Measurements from ENCODE around the gene RAB3B. TPM values are rescaled to one million over a fixed set of nuclear protein-coding genes. Genes with fewer than 3 reads are reported as not detected.
A peak's percentile ranks its signal among the peaks of the same experiment; 100 is the strongest.
"Not testable (repeated sequence)": the region's sequence is repeated elsewhere in the genome, so short reads cannot be mapped to it uniquely, and the experiment has no call there.

Gene RAB3B
- total and polyA plus RNA-seq, 9 of the 15 experiments (the other 6 are each of a cell fraction or from before 2014, with no cell fraction given) = 0.07 to 0.47 (median 0.27) TPM

- TF ChIP-seq, protein P1, sequence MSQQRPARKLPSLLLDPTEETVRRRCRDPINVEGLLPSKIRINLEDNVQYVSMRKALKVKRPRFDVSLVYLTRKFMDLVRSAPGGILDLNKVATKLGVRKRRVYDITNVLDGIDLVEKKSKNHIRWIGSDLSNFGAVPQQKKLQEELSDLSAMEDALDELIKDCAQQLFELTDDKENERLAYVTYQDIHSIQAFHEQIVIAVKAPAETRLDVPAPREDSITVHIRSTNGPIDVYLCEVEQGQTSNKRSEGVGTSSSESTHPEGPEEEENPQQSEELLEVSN (IDR thresholded peaks at IDR 0.05; ENCODE audit: borderline replicate concordance in 1 of 2, extremely low read depth in 1 of 2, insufficient read depth in 1 of 2, insufficient read length in 1 of 2, low read depth in 1 of 2, low read length in 1 of 2, poor library complexity in 1 of 2, severe bottlenecking in 1 of 2) = peak in 1 of 2 experiments; percentile 14
- TF ChIP-seq, protein P2, sequence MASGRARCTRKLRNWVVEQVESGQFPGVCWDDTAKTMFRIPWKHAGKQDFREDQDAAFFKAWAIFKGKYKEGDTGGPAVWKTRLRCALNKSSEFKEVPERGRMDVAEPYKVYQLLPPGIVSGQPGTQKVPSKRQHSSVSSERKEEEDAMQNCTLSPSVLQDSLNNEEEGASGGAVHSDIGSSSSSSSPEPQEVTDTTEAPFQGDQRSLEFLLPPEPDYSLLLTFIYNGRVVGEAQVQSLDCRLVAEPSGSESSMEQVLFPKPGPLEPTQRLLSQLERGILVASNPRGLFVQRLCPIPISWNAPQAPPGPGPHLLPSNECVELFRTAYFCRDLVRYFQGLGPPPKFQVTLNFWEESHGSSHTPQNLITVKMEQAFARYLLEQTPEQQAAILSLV (tag; IDR thresholded peaks at IDR 0.05) = peak; percentile 59
- TF ChIP-seq MEF2D (tag; conservative IDR thresholded peaks at IDR 0.05; ENCODE audit: low read depth) (0 out of 2 replicates have a peak, but pooled peaks have one; percentile 47), DMBX1 (CRISPR knock-in tag; IDR thresholded peaks at IDR 0.05; ENCODE audit: borderline replicate concordance) (peak; percentile 86)
Measured at GRCh38 chr1:52006081-52006553, 15.6 kb upstream of the RAB3B start (continued).

DNA sequence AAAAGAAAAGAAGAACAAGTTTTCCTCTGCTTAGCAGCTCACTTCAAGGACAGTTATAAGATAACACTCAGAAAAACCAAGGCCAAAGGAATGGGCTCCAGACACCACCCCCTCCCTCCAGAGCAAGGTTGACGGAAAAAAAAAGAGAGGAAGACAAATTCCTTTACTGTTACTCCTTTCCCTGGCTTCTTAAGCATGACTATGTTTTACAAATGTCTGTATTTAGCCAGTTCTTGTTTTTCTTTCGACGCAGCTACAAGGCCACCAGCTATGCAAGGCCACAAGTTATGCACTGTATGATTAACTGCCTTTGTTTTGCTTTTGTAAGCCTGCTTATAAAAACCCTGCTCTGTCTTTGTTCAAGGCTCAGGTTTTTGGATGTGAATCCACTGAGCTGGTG lies 15.0 kb upstream of the RAB3B start:
- H4K20me1 ChIP-seq (replicated peaks; ENCODE audit: control insufficient read depth, insufficient read depth, low read length); H3K9me3 ChIP-seq (replicated peaks; ENCODE audit: control insufficient read depth, insufficient read depth, low read depth, low read length); H3K27me3 ChIP-seq (ENCODE audit: control insufficient read depth in 2 of 2, insufficient read depth in 2 of 2, low read length in 2 of 2); H3K79me2 ChIP-seq (ENCODE audit: control insufficient read depth, insufficient read depth, low read length); CTCF ChIA-PET (ENCODE audit: low intra/inter-chr PET ratio); H3K9ac ChIP-seq (ENCODE audit: insufficient read depth in 1 of 2, low read depth in 2 of 2, low read length in 2 of 2); H3K4me3 ChIP-seq; H3K36me3 ChIP-seq (ENCODE audit: control insufficient read depth, insufficient read depth, low read length); BruUV-seq (replicated peaks); in situ Hi-C loops (cut with MboI); DNase-seq (ENCODE audit: extremely low read depth in 1 of 4, low spot score in 3 of 4); FAIRE-seq; H3K9me1 ChIP-seq (ENCODE audit: control insufficient read depth, insufficient read depth, low read length); H3K4me2 ChIP-seq (ENCODE audit: insufficient read depth, low read length); ATAC-seq: not testable (repeated sequence)
- 55% methylated on average over 3 of the region's 3 CpGs for WGBS (ENCODE audit: insufficient coverage, low coverage, missing lambda C conversion rate)
- H3K4me1 ChIP-seq (replicated peaks in 1 of 2; ENCODE audit: control insufficient read depth in 2 of 2, insufficient read depth in 2 of 2, low read length in 2 of 2) = peaks cover 0 to 12% of the 10 kb centered on the region in 2 experiments; a peak in 4 of 5 replicates
- intact Hi-C loops (cut with micrococcal nuclease) = loop anchor here (10.0 kb wide), 2 partner anchors 181 to 211 kb away; no protein-coding TSS in a partner anchor
- POLR2A ChIA-PET = interaction anchor here (1.0 to 1.3 kb wide), 4 partner anchors 17 to 129 kb away, joined by 3 to 4 read pairs (median 3); no protein-coding TSS in a partner anchor
- peak overlapping the region; percentile 52 for H2AFZ ChIP-seq (ENCODE audit: low read depth, low read length)
- TF ChIP-seq, protein P3, sequence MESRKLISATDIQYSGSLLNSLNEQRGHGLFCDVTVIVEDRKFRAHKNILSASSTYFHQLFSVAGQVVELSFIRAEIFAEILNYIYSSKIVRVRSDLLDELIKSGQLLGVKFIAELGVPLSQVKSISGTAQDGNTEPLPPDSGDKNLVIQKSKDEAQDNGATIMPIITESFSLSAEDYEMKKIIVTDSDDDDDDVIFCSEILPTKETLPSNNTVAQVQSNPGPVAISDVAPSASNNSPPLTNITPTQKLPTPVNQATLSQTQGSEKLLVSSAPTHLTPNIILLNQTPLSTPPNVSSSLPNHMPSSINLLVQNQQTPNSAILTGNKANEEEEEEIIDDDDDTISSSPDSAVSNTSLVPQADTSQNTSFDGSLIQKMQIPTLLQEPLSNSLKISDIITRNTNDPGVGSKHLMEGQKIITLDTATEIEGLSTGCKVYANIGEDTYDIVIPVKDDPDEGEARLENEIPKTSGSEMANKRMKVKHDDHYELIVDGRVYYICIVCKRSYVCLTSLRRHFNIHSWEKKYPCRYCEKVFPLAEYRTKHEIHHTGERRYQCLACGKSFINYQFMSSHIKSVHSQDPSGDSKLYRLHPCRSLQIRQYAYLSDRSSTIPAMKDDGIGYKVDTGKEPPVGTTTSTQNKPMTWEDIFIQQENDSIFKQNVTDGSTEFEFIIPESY (CRISPR knock-in tag; IDR thresholded peaks at IDR 0.05) = peak; percentile 43; the same call in 1 of the 2 replicates
- H3K27ac ChIP-seq (ENCODE audit: extremely low read depth, low read depth, low read length) = 0 out of 3 replicates have a peak overlapping the region, but pooled peaks have one; percentile 17
